Thyroid gland (tissue), 4 donors: ENCODE results near the gene NDUFS6. TPM values are rescaled to one million over a fixed set of nuclear protein-coding genes. Genes with fewer than 3 reads are reported as not detected.

ENCODE experiments used
- DNase-seq, 2 donors: peaks; one replicate each; pipeline ENCODE4 v3.0.0-alpha.2; 2019
- H3K27ac ChIP-seq, 3 donors: fragments of 200-600 bp; sonication (generic); 1 replicate in 2 of 3; 2 replicates in 1 of 3; pipeline ENCODE4 v1.5.1; 2016 to 2019; ENCODE audit warnings: mild to moderate bottlenecking in 1 of 3, moderate library complexity in 1 of 3
- H3K27me3 ChIP-seq: fragments of 200-600 bp; sonication (generic); one replicate; pipeline ENCODE4 v1.5.1; 2019
- H3K36me3 ChIP-seq, 2 donors: fragments of 200-600 bp; sonication (generic); one replicate each; pipeline ENCODE4 v1.5.1; 2016 to 2019
- H3K4me1 ChIP-seq, 2 donors: fragments of 200-600 bp; sonication (generic); one replicate each; pipeline ENCODE4 v1.5.1; 2017 to 2019
- H3K4me3 ChIP-seq, 3 donors: fragments of 200-600 bp; sonication (generic); replicated peaks in 1 of 3; 1 replicate in 2 of 3; 2 replicates in 1 of 3; pipeline ENCODE4 v1.5.1; 2016; ENCODE audit warnings: mild to moderate bottlenecking in 1 of 3
- H3K9me3 ChIP-seq: fragments of 200-600 bp; sonication (generic); one replicate; pipeline ENCODE4 v1.5.1; 2017
- POLR2A ChIP-seq, 2 donors: fragments of 450-650 bp; IDR thresholded peaks; one replicate each; pipeline ENCODE4 v1.6.1; 2017; ENCODE audit warnings: antibody characterized with exemption in 2 of 2, mild to moderate bottlenecking in 2 of 2, moderate library complexity in 1 of 2
- WGBS, 2 donors: methylation state at CpG; one replicate each; pipeline ENCODE4 v1.1.5; 2017; 5-methylcytosine and 5-hydroxymethylcytosine counted together
- intact Hi-C: fragments of 100-400 bp; cut with DNase I; formaldehyde crosslinking; loops from one replicate; pipeline ENCODE4 v1.15.1; 2023
- total RNA-seq, 4 donors: library from RNA; depleted of rRNA; stranded (reverse); fragments of >200 nt; gene quantifications; one replicate each; pipeline ENCODE4 v1.2.3, GENCODE V29; 2016
- TF ChIP-seq, protein P1 (sequence below), 6 experiments: fragments of 200-600 bp in 3 of 6; fragments of 450-650 bp in 3 of 6; sonication (generic) in 3 of 6; IDR thresholded peaks; one replicate each; pipeline ENCODE4 v1.5.1; 2016 to 2019; ENCODE audit warnings: antibody characterized with exemption in 6 of 6, mild to moderate bottlenecking in 2 of 6, inconsistent platforms in 1 of 6, moderate library complexity in 1 of 6

NDUFS6 gene
- total RNA-seq, 4 donors from 2014 or later, result 35.8 to 127 (median 54.4) TPM

DNA sequence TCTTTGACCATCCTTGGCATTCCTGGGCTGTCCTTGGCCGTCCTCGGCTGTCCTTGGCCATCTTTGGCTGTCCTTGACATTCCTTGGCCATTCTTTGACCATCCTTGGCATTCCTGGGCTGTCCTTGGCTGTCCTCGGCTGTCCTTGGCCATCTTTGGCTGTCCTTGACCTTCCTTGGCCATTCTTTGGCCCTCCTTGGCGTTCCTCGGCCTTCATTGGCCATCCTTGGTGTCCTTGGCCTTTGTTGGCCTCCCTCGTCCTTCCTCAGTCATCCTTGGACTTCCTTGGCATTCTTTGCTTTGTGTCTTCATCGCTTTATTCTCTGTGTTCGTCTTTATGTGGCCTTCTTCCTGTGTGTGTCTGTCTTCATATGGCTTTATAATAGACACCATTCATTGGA is 20.7 kb downstream of the NDUFS6 start:
- no peaks in the 10 kb centered on the region for H3K27me3 ChIP-seq
- 95 to 97% methylated on average over 8 of the region's 8 CpGs for WGBS, 2 donors
- intact Hi-C loops, result no loop called here
- H3K27ac ChIP-seq, result no peak overlapping the region
- no peak overlapping the region for H3K4me3 ChIP-seq
- DNase-seq, result no peak
- no peaks in the 10 kb centered on the region for H3K4me1 ChIP-seq
- TF ChIP-seq, protein P1, sequence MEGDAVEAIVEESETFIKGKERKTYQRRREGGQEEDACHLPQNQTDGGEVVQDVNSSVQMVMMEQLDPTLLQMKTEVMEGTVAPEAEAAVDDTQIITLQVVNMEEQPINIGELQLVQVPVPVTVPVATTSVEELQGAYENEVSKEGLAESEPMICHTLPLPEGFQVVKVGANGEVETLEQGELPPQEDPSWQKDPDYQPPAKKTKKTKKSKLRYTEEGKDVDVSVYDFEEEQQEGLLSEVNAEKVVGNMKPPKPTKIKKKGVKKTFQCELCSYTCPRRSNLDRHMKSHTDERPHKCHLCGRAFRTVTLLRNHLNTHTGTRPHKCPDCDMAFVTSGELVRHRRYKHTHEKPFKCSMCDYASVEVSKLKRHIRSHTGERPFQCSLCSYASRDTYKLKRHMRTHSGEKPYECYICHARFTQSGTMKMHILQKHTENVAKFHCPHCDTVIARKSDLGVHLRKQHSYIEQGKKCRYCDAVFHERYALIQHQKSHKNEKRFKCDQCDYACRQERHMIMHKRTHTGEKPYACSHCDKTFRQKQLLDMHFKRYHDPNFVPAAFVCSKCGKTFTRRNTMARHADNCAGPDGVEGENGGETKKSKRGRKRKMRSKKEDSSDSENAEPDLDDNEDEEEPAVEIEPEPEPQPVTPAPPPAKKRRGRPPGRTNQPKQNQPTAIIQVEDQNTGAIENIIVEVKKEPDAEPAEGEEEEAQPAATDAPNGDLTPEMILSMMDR (IDR thresholded peaks at IDR 0.05), result no peak
- no peak for TF ChIP-seq POLR2A (IDR thresholded peaks at IDR 0.05)
- peaks cover 17 to 34% of the 10 kb centered on the region in 2 donors for H3K36me3 ChIP-seq
- no peaks in the 10 kb centered on the region for H3K9me3 ChIP-seq

GRCh38 chr5:1823381-1824034 is 22.3 kb downstream of the NDUFS6 start:
- H3K4me1 ChIP-seq, result no peaks in the 10 kb centered on the region
- no peak overlapping the region for H3K4me3 ChIP-seq
- H3K27ac ChIP-seq, result no peak overlapping the region
- TF ChIP-seq, protein P1 (IDR thresholded peaks at IDR 0.05), result no peak
- TF ChIP-seq POLR2A (IDR thresholded peaks at IDR 0.05), result no peak
- no peaks in the 10 kb centered on the region for H3K9me3 ChIP-seq
- no peaks in the 10 kb centered on the region for H3K27me3 ChIP-seq
- WGBS, 2 donors, result 86 to 95% methylated on average over 12 of the region's 12 CpGs
- no peak for DNase-seq
- intact Hi-C loops, result no loop called here
- H3K36me3 ChIP-seq, result peaks cover 11 to 20% of the 10 kb centered on the region in 2 donors

- TF ChIP-seq, protein P1 (IDR thresholded peaks at IDR 0.05), result no peak
- no peak for TF ChIP-seq POLR2A (IDR thresholded peaks at IDR 0.05)
- intact Hi-C loops, result no loop called here
- no peak for DNase-seq
- Histone ChIP-seq H3K9me3 (no peaks in the 10 kb centered on the region), H3K4me1 (no peaks in the 10 kb centered on the region), H3K36me3 (peaks cover 11 to 14% of the 10 kb centered on the region in 2 donors), H3K4me3 (no peak overlapping the region), H3K27ac (no peak overlapping the region), H3K27me3 (no peaks in the 10 kb centered on the region)
- WGBS, 2 donors, result 91 to 98% methylated on average over 5 to 23 of the region's 25 CpGs
Measured at GRCh38 chr5:1824109-1824821, 23.1 kb downstream of the NDUFS6 start.

GRCh38 chr5:1824903-1825841 is 24.0 kb downstream of the NDUFS6 start:
- intact Hi-C loops, result no loop called here
- no peaks in the 10 kb centered on the region for H3K9me3 ChIP-seq
- H3K4me1 ChIP-seq, result no peaks in the 10 kb centered on the region
- no peak for DNase-seq
- TF ChIP-seq, protein P1 (IDR thresholded peaks at IDR 0.05), result no peak
- TF ChIP-seq POLR2A (IDR thresholded peaks at IDR 0.05), result no peak
- H3K27ac ChIP-seq, result no peak overlapping the region
- no peaks in the 10 kb centered on the region for H3K27me3 ChIP-seq
- peaks cover 8 to 13% of the 10 kb centered on the region in 2 donors for H3K36me3 ChIP-seq
- no peak overlapping the region for H3K4me3 ChIP-seq
- 94 to 95% methylated on average over 16 to 23 of the region's 27 CpGs for WGBS, 2 donors
